ENCODE data around the gene ATPAF2. TPM values are rescaled to one million over a fixed set of nuclear protein-coding genes. Genes with fewer than 3 reads are reported as not detected.

The ATPAF2 gene
- total RNA-seq, 1 experiment from 2014 or later = 17.9 TPM

GRCh38 chr17:17976931-17977570, 61.9 kb downstream of the ATPAF2 start:
- no peaks in the 10 kb centered on the region for H3K36me3 ChIP-seq (replicated peaks; ENCODE audit: control insufficient read depth, insufficient read depth, low read length)
- DNase-seq = no peak
- no peak overlapping the region for H3K4me3 ChIP-seq (ENCODE audit: insufficient read depth, low read depth, low read length)
- no peaks in the 10 kb centered on the region for H3K27me3 ChIP-seq (ENCODE audit: control insufficient read depth, insufficient read depth, low read length)

- no peak for DNase-seq
- no peak overlapping the region for H3K4me3 ChIP-seq (ENCODE audit: insufficient read depth, low read depth, low read length)
- H3K36me3 ChIP-seq (replicated peaks; ENCODE audit: control insufficient read depth, insufficient read depth, low read length) = no peaks in the 10 kb centered on the region
- no peaks in the 10 kb centered on the region for H3K27me3 ChIP-seq (ENCODE audit: control insufficient read depth, insufficient read depth, low read length)
These were observed 63.5 kb downstream of the ATPAF2 start for GRCh38 chr17:17975436-17975835.

GRCh38 chr17:17972952-17973254, 66.1 kb downstream of the ATPAF2 start:
- no peaks in the 10 kb centered on the region for H3K36me3 ChIP-seq (replicated peaks; ENCODE audit: control insufficient read depth, insufficient read depth, low read length)
- no peak for DNase-seq
- no peaks in the 10 kb centered on the region for H3K27me3 ChIP-seq (ENCODE audit: control insufficient read depth, insufficient read depth, low read length)
- peak overlapping the region; percentile 55 for H3K4me3 ChIP-seq (ENCODE audit: insufficient read depth, low read depth, low read length)

GRCh38 chr17:17972126-17972951, 66.6 kb downstream of the ATPAF2 start, which contains the start of the genes DRC3 and TOM1L2:
Gene DRC3 (plus strand): TSS chr17:17972862. CDS start chr17:17977599, 4,737 bp downstream.
Gene TOM1L2 (minus strand): TSS chr17:17972400. CDS start chr17:17972313, 87 bp downstream.
- H3K27me3 ChIP-seq (ENCODE audit: control insufficient read depth, insufficient read depth, low read length) = no peaks in the 10 kb centered on the region
- no peaks in the 10 kb centered on the region for H3K36me3 ChIP-seq (replicated peaks; ENCODE audit: control insufficient read depth, insufficient read depth, low read length)
- H3K4me3 ChIP-seq (ENCODE audit: insufficient read depth, low read depth, low read length) = peak within 1 kb of the TSS; percentile 68
- peak; percentile 99 for DNase-seq

DNA sequence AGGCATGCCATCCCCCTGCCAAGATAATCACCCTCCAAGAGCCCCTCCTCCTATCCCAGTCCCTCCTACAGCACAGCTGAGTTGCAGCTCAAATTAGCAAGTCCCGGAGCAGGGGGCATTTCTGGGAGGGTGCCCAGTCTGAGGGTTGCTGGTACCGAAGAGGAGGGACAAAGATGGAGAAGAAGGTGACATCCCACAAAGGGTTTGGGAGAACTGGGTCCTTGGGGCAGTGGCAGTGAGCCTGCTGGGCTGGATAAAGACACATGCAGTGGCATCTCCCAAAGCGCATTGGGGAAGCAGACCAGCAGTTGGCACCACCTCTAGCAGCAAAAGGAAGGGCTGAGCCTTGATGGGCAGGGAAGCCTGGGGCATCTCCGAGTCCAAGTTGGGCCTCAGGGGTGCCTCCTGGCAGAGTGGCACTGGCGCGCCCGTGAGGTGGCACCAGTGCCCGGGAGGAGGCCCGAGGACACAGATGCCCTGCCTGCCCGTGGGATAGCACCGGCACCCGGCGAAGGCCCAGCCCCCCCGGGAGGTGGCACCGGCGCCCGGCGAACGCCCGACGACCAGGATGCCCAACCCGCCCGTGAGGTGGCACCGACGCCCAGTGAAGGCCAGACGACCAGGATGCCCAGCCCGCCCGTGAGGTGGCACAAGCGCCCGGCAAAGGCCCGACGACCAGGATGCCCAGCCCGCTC, 67.4 kb downstream of the ATPAF2 start:
- Histone ChIP-seq H3K36me3 (replicated peaks; ENCODE audit: control insufficient read depth, insufficient read depth, low read length) (no peaks in the 10 kb centered on the region), H3K27me3 (ENCODE audit: control insufficient read depth, insufficient read depth, low read length) (no peaks in the 10 kb centered on the region), H3K4me3 (ENCODE audit: insufficient read depth, low read depth, low read length) (peak overlapping the region; percentile 68)
- DNase-seq = peak; percentile 33

DNA sequence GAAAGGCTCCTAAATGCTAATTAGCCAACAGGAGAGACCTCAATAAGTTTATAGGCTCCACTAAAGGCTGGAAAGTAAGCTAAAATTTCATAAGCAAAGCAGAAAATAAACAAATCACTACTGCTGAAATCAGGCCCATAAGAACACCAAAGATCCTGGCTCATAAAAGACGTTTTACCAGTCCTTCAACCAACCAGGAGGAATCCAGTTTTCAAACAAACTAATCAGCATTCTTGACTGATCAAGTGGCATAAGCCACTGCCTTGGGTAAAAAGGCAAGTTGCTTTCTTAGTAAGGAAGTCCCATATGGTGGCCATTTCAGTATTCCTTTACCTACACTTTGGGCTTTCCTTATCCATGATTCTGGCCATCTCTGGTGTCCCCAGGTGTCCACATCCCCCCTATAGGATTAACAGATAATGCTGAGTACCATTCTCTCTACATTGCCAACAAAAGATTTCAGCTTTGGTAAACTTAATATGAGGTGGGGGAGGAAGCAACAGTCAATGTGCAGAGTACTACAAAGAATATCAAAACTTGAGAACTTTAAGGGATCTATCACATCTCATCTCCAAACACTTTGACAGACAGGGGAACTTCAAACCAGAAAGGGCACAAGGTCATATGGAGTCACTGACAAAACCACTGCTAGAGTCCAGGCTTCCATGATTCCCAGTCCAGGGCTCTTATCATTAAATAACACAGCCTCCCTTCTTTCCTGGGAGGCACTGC, 68.1 kb downstream of the ATPAF2 start:
- Histone ChIP-seq H3K36me3 (replicated peaks; ENCODE audit: control insufficient read depth, insufficient read depth, low read length) (no peaks in the 10 kb centered on the region), H3K4me3 (ENCODE audit: insufficient read depth, low read depth, low read length) (peak overlapping the region; percentile 68; the same call in 1 of the 2 replicates), H3K27me3 (ENCODE audit: control insufficient read depth, insufficient read depth, low read length) (no peaks in the 10 kb centered on the region)
- no peak for DNase-seq

Other genes starting within 250 kb of the ATPAF2 start
- gene SREBF1, start 202.2 kb downstream of the ATPAF2 start, total RNA-seq (2014; rRNA removed; shearing (Covaris generic)) = 34.2 and 43.6 TPM in 2 replicates
- gene TOM1L2, start 66.8 kb downstream of the ATPAF2 start, total RNA-seq (2014; rRNA removed; shearing (Covaris generic)) = 3.1 and 4.6 TPM in 2 replicates
- gene DRC3, start 66.3 kb downstream of the ATPAF2 start, total RNA-seq (2014; rRNA removed; shearing (Covaris generic)) = 0.17 and 5.0 TPM in 2 replicates
- 11.1 and 12.9 TPM in 2 replicates for gene GID4, start 240 bp upstream of the ATPAF2 start, total RNA-seq (2014; rRNA removed; shearing (Covaris generic))
- gene DRG2, start 48.8 kb upstream of the ATPAF2 start, total RNA-seq (2014; rRNA removed; shearing (Covaris generic)) = 60.0 and 66.4 TPM in 2 replicates
- gene MYO15A, start 69.6 kb upstream of the ATPAF2 start, total RNA-seq (2014; rRNA removed; shearing (Covaris generic)) = 0.52 and 1.4 TPM in 2 replicates
- gene ALKBH5, start 144.7 kb upstream of the ATPAF2 start, total RNA-seq (2014; rRNA removed; shearing (Covaris generic)) = 101 and 103 TPM in 2 replicates
- 81.6 and 85.1 TPM in 2 replicates for gene LLGL1, start 186.5 kb upstream of the ATPAF2 start, total RNA-seq (2014; rRNA removed; shearing (Covaris generic))
- gene FLII, start 219.6 kb upstream of the ATPAF2 start, total RNA-seq (2014; rRNA removed; shearing (Covaris generic)) = 199 and 225 TPM in 2 replicates
- 16.2 and 17.3 TPM in 2 replicates for gene MIEF2, start 221.5 kb upstream of the ATPAF2 start, total RNA-seq (2014; rRNA removed; shearing (Covaris generic))

Data from H7 (cell line).